Measurements from ENCODE around the gene TPBGL. TPM values are rescaled to one million over a fixed set of nuclear protein-coding genes. Genes with fewer than 3 reads are reported as not detected.

The TPBGL gene
- polyA plus RNA-seq, 3 donors: not detected

DNA sequence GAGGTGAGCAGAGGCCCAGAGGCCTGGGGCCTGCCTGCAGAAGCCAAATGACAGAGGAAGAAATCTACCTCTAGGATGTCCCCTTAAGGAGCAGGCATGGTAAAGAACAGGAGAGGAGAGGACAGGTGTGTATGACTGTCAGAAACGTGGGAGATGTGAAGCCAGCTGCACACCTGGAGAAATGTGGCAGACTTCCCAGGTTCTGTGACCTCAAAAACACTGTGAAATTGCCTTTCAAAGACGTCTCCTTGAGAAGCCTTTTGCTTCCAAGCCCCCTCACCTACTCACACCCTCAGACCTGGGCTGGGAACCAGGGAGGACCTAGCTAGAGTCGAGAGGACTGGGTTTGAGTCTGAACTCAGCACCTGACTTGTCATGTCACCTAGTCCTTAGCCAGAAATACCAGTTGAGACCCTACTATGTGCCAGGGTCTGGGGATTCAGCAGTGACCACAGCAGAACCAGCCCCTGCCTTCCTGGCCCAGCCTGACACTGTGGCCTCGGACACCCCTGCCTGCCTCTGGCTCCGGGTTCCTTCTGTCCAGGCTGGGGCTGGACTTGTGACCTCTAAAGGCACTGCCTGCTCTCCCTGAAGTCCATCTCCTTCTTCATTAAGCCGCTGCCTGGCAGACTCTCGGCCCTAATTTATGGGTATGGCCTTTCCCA is 5.6 kb downstream of the TPBGL start:
- no peak for DNase-seq
- no peak overlapping the region for H2AFZ ChIP-seq (ENCODE audit: insufficient read depth, low read depth, low read length, poor library complexity, severe bottlenecking)
- H3K27me3 Mint-ChIP-seq (ENCODE audit: low read depth in 3 of 3): peaks cover 42 to 56% (median 48%) of the 10 kb centered on the region in 3 donors

DNA sequence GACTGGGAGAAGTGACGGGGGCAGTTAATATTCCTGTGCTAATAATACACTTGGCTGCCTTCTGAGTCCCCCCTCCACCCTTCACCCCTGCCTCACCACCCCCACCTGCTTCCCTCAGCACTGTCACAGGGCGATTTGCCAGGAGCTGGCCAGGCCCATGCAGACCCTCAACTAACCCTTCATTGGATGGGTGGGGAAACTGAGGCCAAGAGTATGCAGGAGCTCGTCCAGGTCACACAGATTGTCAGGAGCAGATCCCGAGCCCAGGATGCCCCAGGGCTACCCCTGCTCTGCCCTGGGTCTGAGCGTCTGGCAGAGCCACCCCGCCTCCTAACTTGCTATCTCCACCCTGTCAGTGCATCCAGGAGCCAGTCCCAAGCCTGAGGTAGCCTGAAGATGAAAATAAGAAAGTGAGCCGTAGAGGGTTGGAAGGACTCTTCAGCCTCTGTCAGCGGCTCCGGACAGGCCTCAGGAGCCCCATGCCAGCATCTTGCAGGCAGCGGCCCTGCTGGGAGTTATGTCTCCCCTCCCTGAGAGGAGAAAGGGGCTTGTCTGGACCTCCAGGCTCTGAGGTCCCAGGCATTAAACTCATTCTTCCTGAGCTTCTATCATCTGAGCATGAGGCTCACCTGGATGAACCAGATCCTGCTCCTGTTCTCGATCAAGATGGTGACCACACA is 6.2 kb downstream of the TPBGL start:
- Histone ChIP-seq H3K9ac (ENCODE audit: insufficient read depth, low read length, poor library complexity, severe bottlenecking) (no peak overlapping the region), H3K79me2 (ENCODE audit: insufficient read depth, low read length) (no peaks in the 10 kb centered on the region), H3K4me1 (ENCODE audit: control insufficient read depth in 1 of 2, insufficient read depth in 2 of 2, low read length in 2 of 2) (peaks cover 4 to 6% of the 10 kb centered on the region in 2 donors), H3K36me3 (replicated peaks in 1 of 2; ENCODE audit: control insufficient read depth in 1 of 2, insufficient read depth in 2 of 2, low read length in 2 of 2) (no peaks in the 10 kb centered on the region), H3K4me2 (replicated peaks; ENCODE audit: extremely low read depth, low read length, poor library complexity, severe bottlenecking) (no peak overlapping the region), H3K27me3 (ENCODE audit: control insufficient read depth in 2 of 2, insufficient read depth in 2 of 2, low read length in 2 of 2) (peaks cover 27 to 34% of the 10 kb centered on the region in 2 donors), H3K27ac (ENCODE audit: low read depth in 1 of 2, low read length in 2 of 2) (no peak overlapping the region), H2AFZ (ENCODE audit: insufficient read depth, low read depth, low read length, poor library complexity, severe bottlenecking) (no peak overlapping the region), H3K9me3 (replicated peaks in 1 of 2; ENCODE audit: control insufficient read depth in 1 of 2, insufficient read depth in 1 of 2, low read length in 2 of 2) (peaks cover 0 to 4% of the 10 kb centered on the region in 2 donors), H3K4me3 (replicated peaks in 1 of 3; ENCODE audit: low read depth in 2 of 3, low read length in 3 of 3) (no peak overlapping the region), H4K20me1 (ENCODE audit: insufficient read depth, low read length) (no peaks in the 10 kb centered on the region)
- intact Hi-C loops (cut with micrococcal nuclease): loop anchor here (5.0 kb wide), 3 partner anchors 105 to 320 kb away; no protein-coding TSS in a partner anchor
- Mint-ChIP-seq H3K9me3 (peaks cover 0 to 14% (median 5%) of the 10 kb centered on the region in 7 donors), H3K4me3 (no peak overlapping the region), H3K27me3 (ENCODE audit: low read depth in 3 of 3) (peaks cover 42 to 55% (median 48%) of the 10 kb centered on the region in 3 donors), H3K4me1 (peaks cover 5% of the 10 kb centered on the region), H3K27ac (no peak overlapping the region), H3K36me3 (peaks cover 4 to 6% of the 10 kb centered on the region in 2 donors)
- TF ChIP-seq, protein P1, sequence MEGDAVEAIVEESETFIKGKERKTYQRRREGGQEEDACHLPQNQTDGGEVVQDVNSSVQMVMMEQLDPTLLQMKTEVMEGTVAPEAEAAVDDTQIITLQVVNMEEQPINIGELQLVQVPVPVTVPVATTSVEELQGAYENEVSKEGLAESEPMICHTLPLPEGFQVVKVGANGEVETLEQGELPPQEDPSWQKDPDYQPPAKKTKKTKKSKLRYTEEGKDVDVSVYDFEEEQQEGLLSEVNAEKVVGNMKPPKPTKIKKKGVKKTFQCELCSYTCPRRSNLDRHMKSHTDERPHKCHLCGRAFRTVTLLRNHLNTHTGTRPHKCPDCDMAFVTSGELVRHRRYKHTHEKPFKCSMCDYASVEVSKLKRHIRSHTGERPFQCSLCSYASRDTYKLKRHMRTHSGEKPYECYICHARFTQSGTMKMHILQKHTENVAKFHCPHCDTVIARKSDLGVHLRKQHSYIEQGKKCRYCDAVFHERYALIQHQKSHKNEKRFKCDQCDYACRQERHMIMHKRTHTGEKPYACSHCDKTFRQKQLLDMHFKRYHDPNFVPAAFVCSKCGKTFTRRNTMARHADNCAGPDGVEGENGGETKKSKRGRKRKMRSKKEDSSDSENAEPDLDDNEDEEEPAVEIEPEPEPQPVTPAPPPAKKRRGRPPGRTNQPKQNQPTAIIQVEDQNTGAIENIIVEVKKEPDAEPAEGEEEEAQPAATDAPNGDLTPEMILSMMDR (IDR thresholded peaks at IDR 0.05): no peak
- WGBS (ENCODE audit: insufficient coverage): 91% methylated on average over 8 of the region's 11 CpGs
- DNase-seq: no peak

More for the DNA sequence above, 5.6 kb downstream of the TPBGL start:
- no peaks in the 10 kb centered on the region for H4K20me1 ChIP-seq (ENCODE audit: insufficient read depth, low read length)
- 81% methylated on average over 5 of the region's 7 CpGs for WGBS (ENCODE audit: insufficient coverage)
- H3K9ac ChIP-seq (ENCODE audit: insufficient read depth, low read length, poor library complexity, severe bottlenecking): no peak overlapping the region
- peaks cover 27 to 34% of the 10 kb centered on the region in 2 donors for H3K27me3 ChIP-seq (ENCODE audit: control insufficient read depth in 2 of 2, insufficient read depth in 2 of 2, low read length in 2 of 2)
- H3K4me1 ChIP-seq (ENCODE audit: control insufficient read depth in 1 of 2, insufficient read depth in 2 of 2, low read length in 2 of 2): peaks cover 4 to 13% of the 10 kb centered on the region in 2 donors
- H3K4me3 ChIP-seq (replicated peaks in 1 of 3; ENCODE audit: low read depth in 2 of 3, low read length in 3 of 3): no peak overlapping the region
- no peak overlapping the region for H3K4me2 ChIP-seq (replicated peaks; ENCODE audit: extremely low read depth, low read length, poor library complexity, severe bottlenecking)
- H3K27ac Mint-ChIP-seq: no peak overlapping the region
- no peaks in the 10 kb centered on the region for H3K79me2 ChIP-seq (ENCODE audit: insufficient read depth, low read length)
- no peak overlapping the region for H3K4me3 Mint-ChIP-seq
- peaks cover 0 to 12% (median 5%) of the 10 kb centered on the region in 7 donors for H3K9me3 Mint-ChIP-seq
- TF ChIP-seq, protein P1 (IDR thresholded peaks at IDR 0.05): no peak
- peaks cover 0 to 4% of the 10 kb centered on the region in 2 donors for H3K9me3 ChIP-seq (replicated peaks in 1 of 2; ENCODE audit: control insufficient read depth in 1 of 2, insufficient read depth in 1 of 2, low read length in 2 of 2)
- intact Hi-C loops (cut with micrococcal nuclease): loop anchor here (5.0 kb wide), 3 partner anchors 104 to 319 kb away; no protein-coding TSS in a partner anchor
- peaks cover 4 to 6% of the 10 kb centered on the region in 2 donors for H3K36me3 Mint-ChIP-seq
- H3K27ac ChIP-seq (ENCODE audit: low read depth in 1 of 2, low read length in 2 of 2): no peak overlapping the region
- H3K36me3 ChIP-seq (replicated peaks in 1 of 2; ENCODE audit: control insufficient read depth in 1 of 2, insufficient read depth in 2 of 2, low read length in 2 of 2): no peaks in the 10 kb centered on the region
- peaks cover 5% of the 10 kb centered on the region for H3K4me1 Mint-ChIP-seq

Measured in CD14-positive monocyte (primary cell).